GM12864 (cell line): ENCODE measurements around the gene FOXR1.
A peak's percentile ranks its signal among the peaks of the same experiment; 100 is the strongest.

Experiments used
- DNase-seq: peaks from one replicate; pipeline ENCODE4 v3.0.0-alpha.2; 2011; ENCODE audit warnings: low read depth
- H3K4me3 ChIP-seq: 2 replicates; pipeline ENCODE4 v1.5.1; 2011; ENCODE audit warnings: mild to moderate bottlenecking, low read depth, low read length, control low read depth
- TF ChIP-seq, protein P1 (sequence below): IDR thresholded peaks from 2 replicates; pipeline ENCODE4 v1.5.1; 2011; ENCODE audit warnings: low read depth, mild to moderate bottlenecking, moderate library complexity, low read length, control low read depth, inconsistent platforms; ENCODE audit errors: missing control alignments

Gene FOXR1

DNA sequence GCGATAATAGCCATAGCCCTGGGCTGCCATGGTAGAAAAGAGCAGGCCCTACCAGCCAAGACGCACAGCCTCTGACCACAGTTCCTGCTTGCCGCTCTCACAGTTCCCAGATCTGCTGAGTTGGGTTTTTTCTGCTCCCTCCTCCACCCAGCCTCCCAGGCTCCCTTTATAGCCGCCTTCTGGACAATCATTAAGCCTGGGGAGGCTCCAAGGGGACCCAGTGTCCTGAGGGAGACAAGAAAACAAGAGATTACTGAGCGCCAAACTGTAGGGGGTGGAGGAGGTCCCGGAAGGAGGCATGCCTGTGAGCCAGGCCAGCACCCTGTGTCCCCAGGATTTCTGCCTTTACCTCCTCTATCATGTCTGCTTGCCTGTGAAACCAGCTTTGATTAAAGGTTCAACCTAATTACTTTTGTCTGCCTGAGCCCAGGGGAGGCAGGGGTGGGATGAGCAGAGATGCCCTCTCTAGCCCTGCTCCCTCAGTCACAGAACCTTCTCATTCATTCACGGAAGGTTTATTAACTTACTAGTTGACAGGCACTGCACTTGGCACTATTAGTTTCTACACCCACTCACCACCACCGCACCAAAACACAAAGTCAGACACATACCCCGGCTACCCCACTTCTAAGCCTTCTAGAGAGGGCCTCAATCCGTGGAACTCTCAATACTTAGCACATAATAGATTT is 57.9 kb downstream of the FOXR1 start:
- peak overlapping the region; percentile 73 for H3K4me3 ChIP-seq
- no peak for DNase-seq
- TF ChIP-seq, protein P1, sequence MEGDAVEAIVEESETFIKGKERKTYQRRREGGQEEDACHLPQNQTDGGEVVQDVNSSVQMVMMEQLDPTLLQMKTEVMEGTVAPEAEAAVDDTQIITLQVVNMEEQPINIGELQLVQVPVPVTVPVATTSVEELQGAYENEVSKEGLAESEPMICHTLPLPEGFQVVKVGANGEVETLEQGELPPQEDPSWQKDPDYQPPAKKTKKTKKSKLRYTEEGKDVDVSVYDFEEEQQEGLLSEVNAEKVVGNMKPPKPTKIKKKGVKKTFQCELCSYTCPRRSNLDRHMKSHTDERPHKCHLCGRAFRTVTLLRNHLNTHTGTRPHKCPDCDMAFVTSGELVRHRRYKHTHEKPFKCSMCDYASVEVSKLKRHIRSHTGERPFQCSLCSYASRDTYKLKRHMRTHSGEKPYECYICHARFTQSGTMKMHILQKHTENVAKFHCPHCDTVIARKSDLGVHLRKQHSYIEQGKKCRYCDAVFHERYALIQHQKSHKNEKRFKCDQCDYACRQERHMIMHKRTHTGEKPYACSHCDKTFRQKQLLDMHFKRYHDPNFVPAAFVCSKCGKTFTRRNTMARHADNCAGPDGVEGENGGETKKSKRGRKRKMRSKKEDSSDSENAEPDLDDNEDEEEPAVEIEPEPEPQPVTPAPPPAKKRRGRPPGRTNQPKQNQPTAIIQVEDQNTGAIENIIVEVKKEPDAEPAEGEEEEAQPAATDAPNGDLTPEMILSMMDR, result no peak

DNA sequence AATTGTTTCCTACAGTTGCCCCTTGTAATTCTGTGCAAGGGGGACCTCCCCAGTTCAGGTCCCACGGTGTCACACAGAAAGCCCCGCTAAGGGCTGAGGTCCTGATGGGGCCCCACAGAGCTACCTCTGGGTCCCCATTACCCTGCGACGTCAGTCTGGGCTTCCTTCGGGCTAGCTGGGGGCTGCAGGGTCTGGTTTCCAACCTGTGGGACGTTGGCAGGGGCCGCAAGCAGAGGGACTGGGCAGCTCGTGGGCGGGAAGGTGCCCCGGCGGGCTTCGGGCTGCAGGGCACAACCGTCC is 58.4 kb downstream of the FOXR1 start:
- TF ChIP-seq, protein P1, result no peak
- peak overlapping the region; percentile 73 for H3K4me3 ChIP-seq
- DNase-seq, result no peak

DNA sequence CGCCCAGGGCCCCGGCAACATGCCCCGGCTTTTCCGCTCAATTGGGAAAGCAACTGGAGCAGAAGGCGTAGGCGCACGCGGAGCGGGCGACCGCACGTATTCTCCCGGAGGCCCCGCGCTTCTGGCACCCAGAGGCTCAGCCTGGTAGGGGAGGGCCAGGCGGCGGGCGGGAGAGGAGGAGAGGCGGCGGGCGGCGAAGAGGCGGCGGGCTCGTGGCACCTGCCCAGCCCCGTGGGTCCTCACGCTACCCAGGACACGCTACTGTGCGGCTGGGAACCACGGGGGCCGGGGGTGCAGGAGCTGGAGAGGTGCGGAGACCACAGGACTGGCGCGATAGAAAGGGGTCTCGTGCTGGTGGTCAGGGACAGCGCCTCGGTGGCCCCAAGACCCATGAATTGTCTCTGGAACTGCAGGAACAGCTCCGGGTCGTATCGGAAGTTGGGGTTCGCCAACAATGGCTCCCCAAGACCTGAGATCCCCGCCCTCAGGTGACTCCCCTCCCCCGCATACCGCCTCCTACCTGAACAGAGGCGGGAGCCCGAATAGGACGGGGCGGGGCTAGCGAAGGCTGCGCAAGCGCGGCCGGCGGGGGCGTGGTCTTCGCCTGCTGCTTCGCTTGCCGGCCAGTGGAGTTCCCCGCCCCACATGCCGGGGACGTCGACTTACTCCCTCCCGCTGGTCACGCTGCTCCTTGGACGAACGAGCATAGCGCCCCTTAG is 58.9 kb downstream of the FOXR1 start, which contains the start of gene SLC37A4:
Gene SLC37A4, minus strand, starts transcription at position 549 of the 719 bp plus-strand sequence.
- peak; percentile 96 for DNase-seq
- peak within 1 kb of the TSS; percentile 73 for H3K4me3 ChIP-seq
- TF ChIP-seq, protein P1, result no peak
